ENCODE results near the gene ACVR2A.

The ACVR2A gene

GRCh38 chr2:147843864-147844696, 749 bp upstream of the ACVR2A start:
- H3K27ac Mint-ChIP-seq (ENCODE audit: low read depth) = peak overlapping the region; percentile 90
- peak overlapping the region; percentile 86 for H3K4me3 Mint-ChIP-seq
- H3K4me1 Mint-ChIP-seq = peaks cover 33% of the 10 kb centered on the region
- peaks cover 36% of the 10 kb centered on the region for H3K27me3 Mint-ChIP-seq
- DNase-seq (ENCODE audit: low spot score in 2 of 2) (peak; percentile 65 to 78), ATAC-seq (replicated peaks; ENCODE audit: extremely low read depth, poor library complexity, severe bottlenecking) (peak; percentile 67)
- no peaks in the 10 kb centered on the region for H3K9me3 Mint-ChIP-seq
- peaks cover 12% of the 10 kb centered on the region for H3K36me3 Mint-ChIP-seq (ENCODE audit: insufficient read depth)

- DNase-seq (ENCODE audit: low spot score in 2 of 2) = peak in 1 of 2 donors; percentile 11
- H3K36me3 Mint-ChIP-seq (ENCODE audit: insufficient read depth) = peaks cover 12% of the 10 kb centered on the region
- peaks cover 5% of the 10 kb centered on the region for H3K9me3 Mint-ChIP-seq
- H3K27me3 Mint-ChIP-seq = peaks cover 45% of the 10 kb centered on the region
- peaks cover 33% of the 10 kb centered on the region for H3K4me1 Mint-ChIP-seq
- H3K4me3 Mint-ChIP-seq = peak overlapping the region; percentile 86
- peak overlapping the region; percentile 90 for H3K27ac Mint-ChIP-seq (ENCODE audit: low read depth)
- peak; percentile 52 for ATAC-seq (replicated peaks; ENCODE audit: extremely low read depth, poor library complexity, severe bottlenecking)
Measured at GRCh38 chr2:147845411-147845971, 662 bp downstream of the ACVR2A start.

- Mint-ChIP-seq H3K4me3 (peak overlapping the region; percentile 86), H3K27me3 (peaks cover 56% of the 10 kb centered on the region), H3K9me3 (peaks cover 5% of the 10 kb centered on the region), H3K4me1 (peaks cover 35% of the 10 kb centered on the region), H3K27ac (ENCODE audit: low read depth) (no peak overlapping the region), H3K36me3 (ENCODE audit: insufficient read depth) (peaks cover 12% of the 10 kb centered on the region)
- DNase-seq (ENCODE audit: low spot score in 2 of 2) (no peak), ATAC-seq (replicated peaks; ENCODE audit: extremely low read depth, poor library complexity, severe bottlenecking) (no peak)
Measured at GRCh38 chr2:147846412-147847081, 1.7 kb downstream of the ACVR2A start.

- peaks cover 69% of the 10 kb centered on the region for H3K27me3 Mint-ChIP-seq
- H3K27ac Mint-ChIP-seq (ENCODE audit: low read depth) = no peak overlapping the region
- no peak for DNase-seq (ENCODE audit: low spot score in 2 of 2)
Measured at GRCh38 chr2:147847746-147848391, 3.0 kb downstream of the ACVR2A start.

GRCh38 chr2:147850838-147851237, 6.0 kb downstream of the ACVR2A start:
- Mint-ChIP-seq H3K4me1 (peaks cover 23% of the 10 kb centered on the region), H3K9me3 (peaks cover 5% of the 10 kb centered on the region), H3K27ac (ENCODE audit: low read depth) (no peak overlapping the region), H3K4me3 (no peak overlapping the region), H3K27me3 (peaks cover 66% of the 10 kb centered on the region), H3K36me3 (ENCODE audit: insufficient read depth) (no peaks in the 10 kb centered on the region)
- ATAC-seq (replicated peaks; ENCODE audit: extremely low read depth, poor library complexity, severe bottlenecking) (no peak), DNase-seq (ENCODE audit: low spot score in 2 of 2) (no peak)

More at GRCh38 chr2:147847746-147848391, 3.0 kb downstream of the ACVR2A start:
- no peak overlapping the region for H3K4me3 Mint-ChIP-seq
- peaks cover 12% of the 10 kb centered on the region for H3K36me3 Mint-ChIP-seq (ENCODE audit: insufficient read depth)
- peaks cover 37% of the 10 kb centered on the region for H3K4me1 Mint-ChIP-seq
- H3K9me3 Mint-ChIP-seq = peaks cover 5% of the 10 kb centered on the region
- ATAC-seq (replicated peaks; ENCODE audit: extremely low read depth, poor library complexity, severe bottlenecking) = no peak

- Mint-ChIP-seq H3K4me1 (peaks cover 17% of the 10 kb centered on the region), H3K36me3 (ENCODE audit: insufficient read depth) (no peaks in the 10 kb centered on the region), H3K9me3 (peaks cover 5% of the 10 kb centered on the region), H3K27me3 (peaks cover 60% of the 10 kb centered on the region), H3K27ac (ENCODE audit: low read depth) (no peak overlapping the region), H3K4me3 (no peak overlapping the region)
- no peak for ATAC-seq (replicated peaks; ENCODE audit: extremely low read depth, poor library complexity, severe bottlenecking)
- DNase-seq (ENCODE audit: low spot score in 2 of 2) = no peak
Measured at GRCh38 chr2:147851244-147851930, 6.6 kb downstream of the ACVR2A start.

- H3K36me3 Mint-ChIP-seq (ENCODE audit: insufficient read depth) = peaks cover 3% of the 10 kb centered on the region
- H3K27me3 Mint-ChIP-seq = peaks cover 35% of the 10 kb centered on the region
- no peak overlapping the region for H3K4me3 Mint-ChIP-seq
- peaks cover 4% of the 10 kb centered on the region for H3K4me1 Mint-ChIP-seq
- no peak for ATAC-seq (replicated peaks; ENCODE audit: extremely low read depth, poor library complexity, severe bottlenecking)
- peaks cover 5% of the 10 kb centered on the region for H3K9me3 Mint-ChIP-seq
- no peak for DNase-seq (ENCODE audit: low spot score in 2 of 2)
- no peak overlapping the region for H3K27ac Mint-ChIP-seq (ENCODE audit: low read depth)
Measured at GRCh38 chr2:147854557-147855134, 9.8 kb downstream of the ACVR2A start.

- Mint-ChIP-seq H3K27me3 (peaks cover 28% of the 10 kb centered on the region), H3K9me3 (peaks cover 2% of the 10 kb centered on the region), H3K36me3 (ENCODE audit: insufficient read depth) (peaks cover 3% of the 10 kb centered on the region), H3K4me3 (no peak overlapping the region), H3K27ac (ENCODE audit: low read depth) (no peak overlapping the region), H3K4me1 (peaks cover 4% of the 10 kb centered on the region)
- ATAC-seq (replicated peaks; ENCODE audit: extremely low read depth, poor library complexity, severe bottlenecking) = no peak
- no peak for DNase-seq (ENCODE audit: low spot score in 2 of 2)
Measured at GRCh38 chr2:147855316-147855715, 10.5 kb downstream of the ACVR2A start.

- H3K9me3 Mint-ChIP-seq = no peaks in the 10 kb centered on the region
- DNase-seq (ENCODE audit: low spot score in 2 of 2) (no peak), ATAC-seq (replicated peaks; ENCODE audit: extremely low read depth, poor library complexity, severe bottlenecking) (no peak)
- no peak overlapping the region for H3K27ac Mint-ChIP-seq (ENCODE audit: low read depth)
- peaks cover 3% of the 10 kb centered on the region for H3K36me3 Mint-ChIP-seq (ENCODE audit: insufficient read depth)
- peaks cover 21% of the 10 kb centered on the region for H3K27me3 Mint-ChIP-seq
- H3K4me3 Mint-ChIP-seq = no peak overlapping the region
- H3K4me1 Mint-ChIP-seq = peaks cover 4% of the 10 kb centered on the region
Measured at GRCh38 chr2:147855977-147856376, 11.1 kb downstream of the ACVR2A start.

GRCh38 chr2:147860009-147860408, 15.2 kb downstream of the ACVR2A start:
- Mint-ChIP-seq H3K36me3 (ENCODE audit: insufficient read depth) (peaks cover 3% of the 10 kb centered on the region), H3K9me3 (no peaks in the 10 kb centered on the region), H3K4me3 (no peak overlapping the region), H3K27ac (ENCODE audit: low read depth) (no peak overlapping the region), H3K4me1 (no peaks in the 10 kb centered on the region), H3K27me3 (no peaks in the 10 kb centered on the region)
- ATAC-seq (replicated peaks; ENCODE audit: extremely low read depth, poor library complexity, severe bottlenecking) (no peak), DNase-seq (ENCODE audit: low spot score in 2 of 2) (no peak)

GRCh38 chr2:147862859-147863516, 18.2 kb downstream of the ACVR2A start:
- no peaks in the 10 kb centered on the region for H3K4me1 Mint-ChIP-seq
- no peak overlapping the region for H3K4me3 Mint-ChIP-seq
- DNase-seq (ENCODE audit: low spot score in 2 of 2) = no peak
- no peak overlapping the region for H3K27ac Mint-ChIP-seq (ENCODE audit: low read depth)
- no peaks in the 10 kb centered on the region for H3K9me3 Mint-ChIP-seq
- H3K27me3 Mint-ChIP-seq = no peaks in the 10 kb centered on the region
- H3K36me3 Mint-ChIP-seq (ENCODE audit: insufficient read depth) = no peaks in the 10 kb centered on the region
- ATAC-seq (replicated peaks; ENCODE audit: extremely low read depth, poor library complexity, severe bottlenecking) = no peak

Measured in central memory CD8-positive, alpha-beta T cell (primary cell).